Measurements from ENCODE around the gene SLC35B3. TPM values are rescaled to one million over a fixed set of nuclear protein-coding genes. Genes with fewer than 3 reads are reported as not detected.

SLC35B3 gene
- total RNA-seq, 1 experiment from 2014 or later: 22.0 TPM

GRCh38 chr6:8389036-8389818, 46.1 kb downstream of the SLC35B3 start:
- intact Hi-C loops (cut with micrococcal nuclease): no loop called here
- BruUV-seq (replicated peaks): no TSS peak
- CTCF ChIA-PET: interaction anchor here (0.6 kb wide), 1 partner anchor 262 kb away, joined by 3 read pairs; no protein-coding TSS in a partner anchor
- H3K4me3 Mint-ChIP-seq (ENCODE audit: unreplicated experiment): no peak overlapping the region
- H3K36me3 Mint-ChIP-seq (ENCODE audit: insufficient read depth, unreplicated experiment): no peaks in the 10 kb centered on the region
- no peak overlapping the region for H3K27ac Mint-ChIP-seq (ENCODE audit: low read depth, unreplicated experiment)
- H3K9me3 Mint-ChIP-seq (ENCODE audit: unreplicated experiment): no peaks in the 10 kb centered on the region
- H3K4me1 Mint-ChIP-seq (ENCODE audit: insufficient read depth, unreplicated experiment): no peaks in the 10 kb centered on the region
- TF ChIP-seq CTCF (IDR thresholded peaks at IDR 0.05; ENCODE audit: unreplicated experiment): no peak
- no peak for DNase-seq (ENCODE audit: unreplicated experiment)
- no peaks in the 10 kb centered on the region for H3K27me3 Mint-ChIP-seq (ENCODE audit: insufficient read depth, unreplicated experiment)
- POLR2A ChIA-PET: interaction anchor here (1.7 kb wide), 1 partner anchor 21 kb away, joined by 4 read pairs; no protein-coding TSS in a partner anchor

- Mint-ChIP-seq H3K36me3 (ENCODE audit: insufficient read depth, unreplicated experiment) (no peaks in the 10 kb centered on the region), H3K4me1 (ENCODE audit: insufficient read depth, unreplicated experiment) (peaks cover 1% of the 10 kb centered on the region), H3K9me3 (ENCODE audit: unreplicated experiment) (no peaks in the 10 kb centered on the region), H3K4me3 (ENCODE audit: unreplicated experiment) (no peak overlapping the region), H3K27ac (ENCODE audit: low read depth, unreplicated experiment) (no peak overlapping the region), H3K27me3 (ENCODE audit: insufficient read depth, unreplicated experiment) (no peaks in the 10 kb centered on the region)
- POLR2A ChIA-PET: interaction anchor here (1.7 kb wide), 1 partner anchor 20 kb away, joined by 4 read pairs; no protein-coding TSS in a partner anchor
- intact Hi-C loops (cut with micrococcal nuclease): no loop called here
- TF ChIP-seq CTCF (IDR thresholded peaks at IDR 0.05; ENCODE audit: unreplicated experiment): no peak
- CTCF ChIA-PET: interaction anchor here (1.0 kb wide), 1 partner anchor 169 kb away, joined by 3 read pairs; no protein-coding TSS in a partner anchor
- no TSS peak for BruUV-seq (replicated peaks)
- no peak for DNase-seq (ENCODE audit: unreplicated experiment)
Observed at GRCh38 chr6:8387942-8388437, 47.4 kb downstream of the SLC35B3 start.

- no TSS peak for BruUV-seq (replicated peaks)
- Mint-ChIP-seq H3K4me3 (ENCODE audit: unreplicated experiment) (no peak overlapping the region), H3K9me3 (ENCODE audit: unreplicated experiment) (peaks cover 7% of the 10 kb centered on the region), H3K27me3 (ENCODE audit: insufficient read depth, unreplicated experiment) (no peaks in the 10 kb centered on the region), H3K36me3 (ENCODE audit: insufficient read depth, unreplicated experiment) (no peaks in the 10 kb centered on the region), H3K4me1 (ENCODE audit: insufficient read depth, unreplicated experiment) (peaks cover 14% of the 10 kb centered on the region), H3K27ac (ENCODE audit: low read depth, unreplicated experiment) (no peak overlapping the region)
- ChIA-PET CTCF (interaction anchor here (0.7 to 1.1 kb wide), 2 partner anchors 15 to 250 kb away, joined by 3 to 5 read pairs; no protein-coding TSS in a partner anchor), POLR2A (no interaction called here)
- no peak for TF ChIP-seq CTCF (IDR thresholded peaks at IDR 0.05; ENCODE audit: unreplicated experiment)
- intact Hi-C loops (cut with micrococcal nuclease): no loop called here
- DNase-seq (ENCODE audit: unreplicated experiment): no peak
Observed at GRCh38 chr6:8383584-8383983, 51.8 kb downstream of the SLC35B3 start.

- H3K27me3 Mint-ChIP-seq (ENCODE audit: insufficient read depth, unreplicated experiment): no peaks in the 10 kb centered on the region
- peaks cover 14% of the 10 kb centered on the region for H3K4me1 Mint-ChIP-seq (ENCODE audit: insufficient read depth, unreplicated experiment)
- no peak overlapping the region for H3K27ac Mint-ChIP-seq (ENCODE audit: low read depth, unreplicated experiment)
- H3K4me3 Mint-ChIP-seq (ENCODE audit: unreplicated experiment): no peak overlapping the region
- no peak for TF ChIP-seq CTCF (IDR thresholded peaks at IDR 0.05; ENCODE audit: unreplicated experiment)
- H3K36me3 Mint-ChIP-seq (ENCODE audit: insufficient read depth, unreplicated experiment): no peaks in the 10 kb centered on the region
- DNase-seq (ENCODE audit: unreplicated experiment): no peak
- intact Hi-C loops (cut with micrococcal nuclease): no loop called here
- peaks cover 7% of the 10 kb centered on the region for H3K9me3 Mint-ChIP-seq (ENCODE audit: unreplicated experiment)
- BruUV-seq (replicated peaks): no TSS peak
- CTCF ChIA-PET: interaction anchor here (0.6 kb wide), 1 partner anchor 25 kb away, joined by 3 read pairs; no protein-coding TSS in a partner anchor
- POLR2A ChIA-PET: no interaction called here
Observed at GRCh38 chr6:8382434-8382833, 52.9 kb downstream of the SLC35B3 start.

All from MCF 10A (cell line).